ENCODE measurements around the gene POLR1A.

POLR1A gene

GRCh38 chr2:86105252-86105968 lies at the start of gene POLR1A:
Gene POLR1A, minus strand, starts transcription at chr2:86105886. Its CDS starts 110 bp downstream, at chr2:86105776.
- peak; percentile 85 to 96 for DNase-seq

- no peak for DNase-seq
Observed at GRCh38 chr2:86150502-86150901, 44.8 kb upstream of the POLR1A start.

DNA sequence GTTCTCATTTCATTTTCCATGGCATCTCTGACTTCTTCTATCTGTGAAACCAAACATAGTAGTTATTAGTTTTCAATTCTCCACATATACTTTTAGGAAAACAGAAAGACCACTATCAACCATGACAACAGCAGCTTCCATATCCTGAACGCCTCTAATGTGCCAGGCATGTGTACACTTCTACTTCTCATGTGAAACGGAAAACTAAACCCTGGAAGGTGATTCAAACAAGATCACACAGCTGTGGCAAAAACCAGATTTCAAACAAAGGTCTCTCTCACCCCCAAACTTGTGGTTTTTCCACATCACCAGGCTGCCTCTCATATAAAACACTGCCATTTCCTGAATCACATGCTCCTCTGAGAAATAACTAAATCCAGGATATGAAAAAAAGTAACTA lies 42.1 kb upstream of the POLR1A start:
- DNase-seq = no peak

DNA sequence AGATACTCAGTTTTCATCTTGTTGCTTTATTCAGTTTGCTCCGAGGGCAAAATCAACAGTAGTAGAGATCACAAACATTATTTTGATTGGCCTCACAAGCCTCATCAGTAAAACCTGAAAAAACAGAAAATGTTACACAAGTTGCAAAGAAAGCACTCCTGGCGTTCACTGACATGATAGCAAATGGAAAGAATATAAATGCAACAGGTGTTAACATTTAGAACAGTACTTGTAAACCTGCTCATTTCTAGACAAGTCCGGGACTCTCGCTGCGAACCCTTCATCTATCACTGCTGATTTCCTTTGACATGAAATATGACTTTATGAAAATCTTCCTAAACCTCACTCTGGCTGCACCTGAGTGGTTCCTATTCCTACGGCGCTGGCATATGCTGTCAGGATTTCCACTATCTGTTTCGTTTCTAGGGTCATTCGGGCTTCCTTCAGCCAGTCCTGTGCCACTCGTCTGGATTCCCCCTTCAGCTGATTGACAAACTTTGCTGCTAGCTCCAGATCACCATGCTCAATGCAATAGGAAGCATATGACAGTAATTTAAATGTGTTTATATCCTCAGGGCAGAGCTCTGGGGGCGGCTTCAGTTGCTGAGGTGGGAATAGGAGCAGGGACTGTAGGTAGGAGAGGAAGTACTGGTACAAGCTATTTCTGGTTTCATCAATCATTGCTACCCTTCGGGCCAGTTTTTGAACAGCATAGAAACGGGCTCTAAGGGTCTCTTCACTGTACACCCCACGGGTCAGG lies 38.4 kb upstream of the POLR1A start:
- no peak for DNase-seq

DNA sequence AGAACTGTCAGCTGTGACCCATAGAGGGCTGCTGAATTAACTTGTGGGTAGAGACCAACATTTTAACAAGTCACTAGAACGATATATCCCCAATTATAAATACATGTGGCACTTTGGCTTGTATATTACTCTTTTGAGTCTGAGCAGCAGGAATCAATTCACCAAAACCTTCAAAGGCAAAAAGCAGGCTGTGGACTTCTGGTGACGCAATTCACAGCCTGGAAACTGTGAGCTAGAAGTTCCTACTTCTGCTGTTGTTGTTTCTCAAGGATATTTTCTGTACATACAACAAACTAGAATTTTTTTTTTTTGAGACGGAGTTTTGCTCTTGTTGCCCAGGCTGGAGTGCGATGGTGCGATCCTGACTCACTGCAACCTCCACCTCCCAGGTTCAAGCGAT lies 37.6 kb upstream of the POLR1A start:
- DNase-seq = no peak

GRCh38 chr2:86142436-86143257 lies 37.0 kb upstream of the POLR1A start:
- DNase-seq = no peak

DNA sequence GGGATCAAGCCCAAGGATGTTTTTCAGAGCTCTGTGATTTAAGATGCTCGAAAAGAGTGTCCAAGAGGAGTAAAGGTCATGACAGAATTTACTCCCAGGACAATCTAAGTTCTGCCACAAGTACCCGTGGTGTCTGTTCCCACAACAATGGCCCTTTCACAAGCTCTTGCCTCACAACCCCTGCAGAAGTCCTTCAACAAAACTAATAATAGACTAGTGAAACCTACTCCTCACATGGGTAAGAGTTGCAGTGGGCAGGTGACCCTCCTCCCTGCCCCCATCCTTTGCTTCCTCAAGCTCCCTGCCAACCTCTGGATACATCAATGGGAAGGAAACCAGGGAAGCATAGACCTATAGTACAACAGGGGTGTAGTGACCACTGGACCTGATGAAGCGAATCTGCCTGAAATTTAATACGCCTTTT lies 35.3 kb upstream of the POLR1A start:
- no peak for DNase-seq

DNA sequence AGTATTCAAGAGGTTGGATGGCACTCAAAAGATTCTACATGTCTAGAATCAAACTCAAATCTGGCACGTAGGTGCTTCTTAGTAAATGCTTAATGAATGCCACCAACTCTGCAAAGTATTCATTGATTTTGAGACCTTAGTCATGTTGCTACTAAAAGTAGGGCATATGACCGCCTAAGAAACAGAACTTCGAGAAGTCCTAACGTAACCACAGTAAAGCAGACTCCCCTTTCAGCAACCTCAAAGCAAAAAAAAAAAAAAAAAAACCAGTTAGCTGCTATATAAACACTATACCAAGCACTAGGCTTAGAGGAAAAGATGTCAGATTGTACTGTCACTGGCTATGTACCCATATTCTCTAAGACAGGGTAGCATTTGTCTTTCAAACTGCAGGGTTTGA lies 34.3 kb upstream of the POLR1A start:
- no peak for DNase-seq

DNA sequence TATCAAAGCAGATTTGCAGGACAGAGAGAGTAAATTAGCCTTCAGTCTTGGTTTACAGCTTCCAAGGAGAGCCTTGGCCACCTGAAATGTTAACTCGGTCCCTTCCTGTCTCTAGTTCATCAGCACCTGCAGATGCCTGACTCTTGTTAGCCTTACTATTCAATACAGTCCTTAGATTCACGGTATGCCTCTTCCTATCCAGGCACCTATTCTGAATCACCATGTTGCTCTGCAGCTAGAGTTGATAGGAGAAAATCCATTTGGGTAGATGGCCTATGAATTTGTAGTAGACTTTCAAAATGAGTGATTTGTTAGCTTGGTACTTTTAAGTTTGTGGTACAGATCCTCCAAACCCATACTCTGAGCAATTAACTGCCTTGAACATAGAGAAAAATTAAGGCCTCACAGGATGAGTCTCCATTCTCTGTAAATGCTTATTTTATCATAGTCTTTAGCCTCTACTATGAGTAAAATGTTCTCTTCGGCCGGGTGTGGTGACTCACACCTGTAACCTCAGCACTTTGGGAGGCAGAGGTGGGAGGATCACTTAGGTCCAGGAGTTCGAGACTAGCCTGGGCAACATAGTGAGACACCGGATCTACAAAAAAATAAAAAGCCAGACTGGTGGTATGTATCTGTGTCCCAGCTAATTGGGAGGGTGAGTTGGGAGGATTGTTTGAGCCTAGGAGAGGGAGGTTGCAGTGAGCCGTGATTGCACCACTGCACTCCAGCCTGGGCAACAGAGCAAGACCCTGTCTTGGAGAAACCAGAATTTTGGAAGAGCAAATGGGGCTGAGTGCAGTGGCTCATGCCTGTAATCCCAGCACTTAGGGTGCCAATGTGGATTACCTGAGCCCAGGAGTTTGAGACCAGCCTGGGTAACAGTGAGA lies 33.3 kb upstream of the POLR1A start:
- no peak for DNase-seq

- DNase-seq = no peak
Observed at GRCh38 chr2:86136141-86136540, 30.5 kb upstream of the POLR1A start.

GRCh38 chr2:86135653-86136052 lies 30.0 kb upstream of the POLR1A start:
- DNase-seq = no peak

GRCh38 chr2:86134709-86135108 lies 29.0 kb upstream of the POLR1A start:
- no peak for DNase-seq

GRCh38 chr2:86124683-86125082 lies 19.0 kb upstream of the POLR1A start:
- no peak for DNase-seq

- no peak for DNase-seq
Observed at GRCh38 chr2:86123328-86123925, 17.7 kb upstream of the POLR1A start.

- no peak for DNase-seq
Observed at GRCh38 chr2:86118130-86118529, 12.4 kb upstream of the POLR1A start.

DNA sequence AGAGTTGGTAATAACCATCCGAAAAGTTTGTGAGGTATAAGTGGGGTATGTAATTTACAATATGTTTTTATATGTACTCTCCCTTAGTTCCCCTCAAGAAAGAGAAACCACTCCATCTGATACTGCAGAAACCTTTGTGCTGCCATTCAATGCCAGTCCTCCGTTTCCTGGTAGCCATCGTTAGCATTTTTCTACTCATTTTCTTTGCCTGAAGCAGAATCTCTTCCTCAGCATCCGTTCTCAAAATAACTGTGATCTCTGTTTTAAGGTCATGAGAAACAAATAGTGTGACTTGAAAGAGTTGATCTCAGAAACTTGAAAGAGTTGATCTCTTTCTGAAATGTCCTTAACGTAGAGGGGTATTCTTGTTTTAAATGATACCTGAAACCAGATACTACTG lies 1.3 kb upstream of the POLR1A start:
- DNase-seq = no peak

DNA sequence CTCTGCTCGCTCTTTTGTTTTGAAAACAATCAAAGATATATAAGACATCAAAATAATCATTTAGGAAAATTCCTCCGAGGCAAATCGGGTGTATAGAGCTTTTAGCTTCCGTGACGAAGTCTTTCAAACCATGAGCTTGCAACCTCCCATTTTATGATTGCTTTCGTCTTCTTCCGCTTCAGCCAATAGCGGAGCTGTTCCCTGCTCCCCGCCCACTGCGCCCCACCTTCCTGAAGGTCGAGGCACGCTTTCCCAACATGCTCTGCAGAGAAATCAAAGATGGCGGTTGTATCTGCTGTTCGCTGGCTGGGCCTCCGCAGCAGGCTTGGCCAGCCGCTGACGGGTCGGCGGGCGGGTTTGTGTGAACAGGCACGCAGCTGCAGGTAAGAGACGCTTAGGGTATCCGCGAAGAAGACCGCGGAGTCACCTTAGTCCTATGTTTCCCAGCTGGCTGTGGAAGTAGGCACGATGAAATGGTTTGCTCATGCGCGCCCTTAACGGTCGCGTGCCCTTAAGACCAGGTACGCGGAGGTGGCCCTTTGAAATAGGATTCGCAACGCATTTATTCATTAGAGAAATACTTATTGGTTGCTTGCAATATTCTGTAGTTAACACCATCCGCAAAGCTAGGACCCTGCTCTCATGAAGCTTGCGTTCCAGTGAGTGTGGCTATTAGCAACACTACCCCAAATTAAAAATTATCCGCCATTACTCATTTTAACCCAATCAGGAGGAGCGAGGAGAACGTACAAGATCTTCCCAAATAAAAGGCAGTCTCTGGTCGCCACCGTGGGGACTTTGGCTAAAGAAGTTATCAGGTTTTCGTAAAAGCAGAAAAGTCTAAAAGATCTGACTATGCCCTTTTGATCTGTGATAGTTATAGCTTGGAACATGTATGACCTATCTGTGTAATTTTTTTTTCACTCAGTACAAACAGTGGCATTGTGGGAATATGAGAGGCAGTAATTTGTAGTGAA lies 571 bp upstream of the POLR1A start, which contains the start of gene PTCD3:
Gene PTCD3 (plus strand): TSS at position 267 of the 977 bp plus-strand sequence. CDS start 13 bp downstream, at position 280.
- DNase-seq = peak; percentile 77 to 96

DNA sequence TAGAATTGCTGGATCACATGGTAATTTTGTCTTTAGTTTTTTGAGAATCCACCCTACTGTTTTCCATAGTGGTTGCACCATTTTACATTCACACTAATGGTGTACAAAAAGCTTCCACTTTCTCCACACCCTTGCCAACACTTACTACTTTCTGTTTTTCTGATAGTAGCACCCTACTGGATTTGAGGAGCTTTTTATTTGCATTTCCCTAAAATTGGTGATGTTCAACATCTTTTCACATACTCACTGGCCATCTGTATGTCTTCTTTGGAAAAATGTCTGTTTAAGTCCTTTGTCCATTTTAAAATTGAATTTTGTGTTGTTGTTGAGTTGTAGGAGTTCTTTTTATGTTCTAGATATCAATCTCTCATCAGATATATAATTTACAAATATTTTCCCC lies 3.5 kb downstream of the POLR1A start:
- no peak for DNase-seq

DNA sequence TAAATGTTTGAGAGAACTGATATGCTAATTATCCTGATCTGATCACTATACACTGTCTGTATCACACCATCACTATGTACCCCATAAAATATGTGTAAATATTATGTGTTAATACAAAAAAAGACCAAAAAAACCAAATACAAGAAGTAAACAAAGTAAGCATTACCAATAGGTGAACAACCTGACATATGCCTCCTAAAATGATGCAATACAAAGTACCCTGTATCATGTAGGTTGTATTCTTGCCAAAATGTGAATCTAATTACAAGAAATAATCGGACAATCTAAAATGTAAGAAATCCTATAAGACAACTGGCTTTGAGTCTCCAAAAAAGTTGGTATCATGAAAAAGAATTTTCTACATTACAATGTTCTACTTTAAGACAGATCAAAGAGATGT lies 7.8 kb downstream of the POLR1A start:
- DNase-seq = no peak

- no peak for DNase-seq
Observed at GRCh38 chr2:86097114-86097896, 8.4 kb downstream of the POLR1A start.

All from SW 1271 (cell line).